ENCODE results near the gene SPEF1.
"Not testable (repeated sequence)": the region's sequence is repeated elsewhere in the genome, so short reads cannot be mapped to it uniquely, and the experiment has no call there.

The SPEF1 gene

DNA sequence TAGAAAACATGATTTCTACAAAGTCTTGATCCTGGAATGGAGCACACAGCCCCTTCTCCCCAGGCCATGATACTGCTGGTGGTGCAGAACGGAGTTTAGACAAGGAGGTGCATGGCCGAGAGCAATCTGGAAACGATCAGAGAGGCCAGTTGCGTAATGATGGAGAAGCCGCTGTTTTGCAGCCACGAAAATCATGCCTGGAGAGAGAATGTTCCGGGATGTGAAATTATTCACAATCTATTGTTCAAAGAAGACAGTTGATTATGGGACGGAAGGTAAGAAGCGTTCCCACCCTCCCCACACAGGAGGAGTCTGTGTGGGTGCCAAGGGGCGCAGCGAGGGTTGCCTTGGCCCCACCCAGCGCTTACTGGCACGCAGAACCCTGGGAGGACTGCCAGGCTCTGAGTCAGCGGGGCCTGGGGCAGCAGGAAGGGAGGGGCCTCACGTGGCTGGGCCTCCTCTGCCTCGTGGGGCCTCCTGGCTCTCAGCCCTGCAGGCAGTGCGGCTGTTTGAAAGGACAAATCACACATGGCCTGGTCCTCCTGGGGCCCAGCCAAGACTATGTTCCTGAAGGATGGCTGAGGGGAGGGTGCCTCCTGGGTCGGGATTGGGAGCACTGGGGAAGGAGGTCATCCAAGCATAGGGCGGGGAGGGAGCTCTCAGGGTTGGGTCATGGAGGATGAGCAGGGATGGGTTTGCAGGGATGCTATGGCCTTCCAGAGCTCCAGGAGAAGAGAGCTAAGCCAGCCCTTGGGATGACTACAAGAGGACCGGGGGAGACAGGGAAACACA lies 30.4 kb upstream of the SPEF1 start:
- DNase-seq (ENCODE audit: low spot score) = peak; percentile 91

DNA sequence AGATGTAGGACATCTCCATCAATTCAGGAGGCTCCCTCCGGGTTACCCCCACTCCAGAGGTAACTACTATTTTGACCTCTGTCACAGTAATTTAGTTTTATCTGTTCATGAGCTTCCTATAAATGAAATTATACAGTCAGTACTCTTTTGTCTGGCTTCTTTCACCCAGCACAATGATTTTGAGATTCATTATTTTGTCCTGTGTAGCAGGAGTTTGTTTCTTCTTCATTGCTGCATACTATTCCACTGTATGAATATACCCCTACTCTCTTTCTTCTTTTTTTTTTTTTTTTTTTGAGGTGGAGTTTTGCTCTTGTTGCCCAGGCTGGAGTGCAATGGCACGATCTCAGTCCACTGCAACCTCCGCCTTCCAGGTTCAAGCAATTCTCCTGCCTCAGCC lies 27.3 kb upstream of the SPEF1 start:
- no peak for DNase-seq (ENCODE audit: low spot score)

DNA sequence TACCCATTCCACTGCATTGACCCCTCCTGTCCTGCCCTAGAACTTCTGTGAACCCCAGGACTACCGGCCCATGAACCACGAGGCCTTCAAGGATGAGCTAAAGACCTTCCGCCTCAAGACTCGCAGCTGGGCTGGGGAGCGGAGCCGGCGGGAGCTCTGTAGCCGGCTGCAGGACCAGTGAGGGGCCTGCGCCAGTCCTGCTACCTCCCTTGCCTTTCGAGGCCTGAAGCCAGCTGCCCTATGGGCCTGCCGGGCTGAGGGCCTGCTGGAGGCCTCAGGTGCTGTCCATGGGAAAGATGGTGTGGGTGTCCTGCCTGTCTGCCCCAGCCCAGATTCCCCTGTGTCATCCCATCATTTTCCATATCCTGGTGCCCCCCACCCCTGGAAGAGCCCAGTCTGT lies 23.5 kb upstream of the SPEF1 start:
- DNase-seq (ENCODE audit: low spot score) = no peak

DNA sequence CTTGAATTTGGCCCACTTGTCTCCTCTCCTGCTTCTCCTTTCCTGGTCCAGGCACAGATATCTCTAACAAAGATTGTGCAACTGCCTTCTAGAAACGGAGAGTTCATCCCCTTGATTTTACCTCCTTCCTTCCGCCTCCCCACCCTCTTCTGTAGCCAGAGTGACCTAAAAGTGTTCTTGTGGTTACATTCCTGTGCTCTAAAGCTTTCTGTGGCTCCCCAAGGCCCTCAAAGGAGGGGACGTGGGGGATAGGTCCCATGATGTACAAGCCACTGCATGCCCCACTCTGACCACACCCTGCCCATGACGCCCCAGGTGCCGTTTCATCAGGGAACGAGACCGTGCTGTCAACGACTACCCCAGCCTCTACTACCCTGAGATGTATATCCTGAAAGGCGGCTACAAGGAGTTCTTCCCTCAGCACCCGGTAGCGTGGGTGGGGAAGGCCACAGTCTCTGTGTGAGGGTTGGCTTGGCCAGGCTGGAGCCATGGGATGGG lies 23.1 kb upstream of the SPEF1 start:
- DNase-seq (ENCODE audit: low spot score) = no peak

DNA sequence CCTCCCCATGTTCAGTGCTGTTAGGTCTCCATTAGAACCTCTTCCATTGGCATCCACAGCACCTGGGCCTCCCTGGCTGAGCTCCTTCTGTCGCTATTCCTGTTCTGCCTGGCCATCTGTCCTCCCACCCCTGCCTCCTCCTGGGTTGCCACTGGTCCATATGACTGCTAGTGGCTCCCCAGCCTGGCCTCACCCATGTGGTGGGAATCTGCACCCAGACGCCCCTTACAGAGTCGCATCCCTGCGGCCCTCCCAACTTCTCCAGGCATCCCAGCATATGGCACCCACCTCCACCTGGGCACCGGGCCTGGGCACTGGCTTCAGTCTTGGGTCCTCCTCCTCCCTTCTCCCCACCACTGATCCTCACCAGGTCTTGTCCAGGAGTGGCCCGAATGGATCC lies 22.6 kb upstream of the SPEF1 start:
- no peak for DNase-seq (ENCODE audit: low spot score)

DNA sequence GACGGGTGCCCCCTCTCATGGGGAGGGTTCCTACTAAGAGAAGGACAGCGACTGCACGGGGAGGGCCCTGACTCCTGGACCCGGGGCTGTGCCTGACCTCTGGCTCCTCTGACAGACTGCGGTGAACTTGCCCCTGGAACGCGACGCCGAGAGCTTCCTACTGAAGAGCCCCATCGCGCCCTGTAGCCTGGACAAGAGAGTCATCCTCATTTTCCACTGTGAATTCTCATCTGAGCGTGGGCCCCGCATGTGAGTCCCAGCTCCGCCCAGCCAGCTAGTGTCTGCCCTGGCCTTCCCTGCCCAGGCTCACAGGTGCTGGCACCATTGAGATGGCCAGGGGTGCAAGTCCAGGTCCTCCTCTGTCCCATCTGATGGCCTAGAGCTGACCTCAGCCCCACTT lies 22.0 kb upstream of the SPEF1 start:
- DNase-seq (ENCODE audit: low spot score) = no peak

DNA sequence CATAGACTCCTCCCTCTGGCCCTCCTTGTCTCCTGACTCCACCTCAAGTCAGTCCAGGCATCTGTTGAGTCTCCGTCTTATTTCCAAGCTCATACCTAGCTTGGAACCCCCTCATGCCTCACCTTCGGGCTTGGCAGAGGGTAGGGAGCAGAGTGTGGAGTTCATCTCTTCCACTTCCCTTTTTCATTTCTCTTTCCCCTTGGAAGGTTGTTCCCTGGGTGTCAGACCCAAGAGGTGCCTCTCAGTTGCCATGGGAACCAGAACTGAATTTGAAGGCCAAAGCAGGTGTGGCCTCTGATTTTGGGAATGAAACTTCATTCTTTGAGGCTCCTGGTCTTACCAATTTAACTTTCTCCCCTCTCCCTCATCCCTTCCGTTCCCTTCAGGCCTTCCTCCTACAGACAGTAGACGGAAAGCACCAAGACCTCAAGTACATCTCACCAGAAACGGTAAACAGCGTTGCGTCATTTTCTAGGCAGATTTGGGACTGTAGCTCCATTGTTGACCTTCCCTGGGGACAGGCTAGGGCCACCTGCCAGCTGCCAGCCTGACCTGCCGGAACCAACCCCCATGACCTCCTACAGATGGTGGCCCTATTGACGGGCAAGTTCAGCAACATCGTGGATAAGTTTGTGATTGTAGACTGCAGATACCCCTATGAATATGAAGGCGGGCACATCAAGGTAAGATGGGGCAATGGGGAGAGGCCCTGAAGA lies 21.4 kb upstream of the SPEF1 start:
- DNase-seq (ENCODE audit: low spot score) = no peak

DNA sequence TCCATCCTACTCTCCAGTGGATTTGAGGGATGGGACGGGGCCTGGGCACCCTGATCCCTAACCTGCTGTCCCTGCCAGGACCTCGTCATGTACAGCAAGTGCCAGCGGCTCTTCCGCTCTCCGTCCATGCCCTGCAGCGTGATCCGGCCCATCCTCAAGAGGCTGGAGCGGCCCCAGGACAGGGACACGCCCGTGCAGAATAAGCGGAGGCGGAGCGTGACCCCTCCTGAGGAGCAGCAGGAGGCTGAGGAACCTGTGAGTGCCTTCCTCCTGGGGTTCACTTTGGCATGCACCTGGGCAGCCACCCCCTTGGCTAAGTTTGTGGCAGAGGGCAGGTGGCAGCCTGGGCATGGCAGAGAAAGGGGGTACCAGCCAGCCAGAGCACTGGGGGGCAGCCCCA lies 20.6 kb upstream of the SPEF1 start:
- no peak for DNase-seq (ENCODE audit: low spot score)

DNA sequence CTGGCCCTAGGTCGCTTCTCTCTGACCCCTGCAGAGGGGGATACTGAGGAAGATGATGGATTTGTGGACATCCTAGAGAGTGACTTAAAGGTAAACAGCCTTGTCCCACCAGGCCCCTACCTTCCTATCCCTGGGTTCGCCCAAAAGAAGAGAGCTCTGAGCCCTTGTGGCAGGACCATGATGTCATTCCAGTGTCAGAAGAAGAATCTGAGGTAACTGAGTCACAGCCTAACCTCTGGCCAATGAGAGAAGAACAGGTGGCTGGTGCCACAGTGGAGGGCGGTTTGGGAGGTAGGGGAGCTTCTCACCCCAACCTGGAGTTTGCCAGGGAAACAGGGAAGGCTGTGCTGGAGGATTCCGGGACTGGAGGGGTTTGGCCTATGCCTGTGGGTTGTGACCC lies 20.1 kb upstream of the SPEF1 start:
- DNase-seq (ENCODE audit: low spot score) = no peak

DNA sequence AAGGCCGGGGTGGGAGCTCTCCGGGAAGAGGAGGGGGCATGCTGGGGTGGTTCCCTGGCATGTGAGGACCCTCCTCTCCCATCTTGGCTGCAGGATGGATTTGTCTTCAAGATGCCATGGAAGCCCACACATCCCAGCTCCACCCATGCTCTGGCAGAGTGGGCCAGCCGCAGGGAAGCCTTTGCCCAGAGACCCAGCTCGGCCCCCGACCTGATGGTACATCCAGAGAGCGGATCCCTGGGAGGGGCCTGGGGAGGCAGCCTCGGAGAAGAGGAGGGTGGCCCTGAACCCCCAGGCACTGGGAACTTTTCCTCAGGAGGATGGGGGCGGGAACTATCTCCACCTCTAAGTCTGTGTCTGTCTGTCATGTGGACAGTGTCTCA lies 19.6 kb upstream of the SPEF1 start:
- DNase-seq (ENCODE audit: low spot score) = no peak

DNA sequence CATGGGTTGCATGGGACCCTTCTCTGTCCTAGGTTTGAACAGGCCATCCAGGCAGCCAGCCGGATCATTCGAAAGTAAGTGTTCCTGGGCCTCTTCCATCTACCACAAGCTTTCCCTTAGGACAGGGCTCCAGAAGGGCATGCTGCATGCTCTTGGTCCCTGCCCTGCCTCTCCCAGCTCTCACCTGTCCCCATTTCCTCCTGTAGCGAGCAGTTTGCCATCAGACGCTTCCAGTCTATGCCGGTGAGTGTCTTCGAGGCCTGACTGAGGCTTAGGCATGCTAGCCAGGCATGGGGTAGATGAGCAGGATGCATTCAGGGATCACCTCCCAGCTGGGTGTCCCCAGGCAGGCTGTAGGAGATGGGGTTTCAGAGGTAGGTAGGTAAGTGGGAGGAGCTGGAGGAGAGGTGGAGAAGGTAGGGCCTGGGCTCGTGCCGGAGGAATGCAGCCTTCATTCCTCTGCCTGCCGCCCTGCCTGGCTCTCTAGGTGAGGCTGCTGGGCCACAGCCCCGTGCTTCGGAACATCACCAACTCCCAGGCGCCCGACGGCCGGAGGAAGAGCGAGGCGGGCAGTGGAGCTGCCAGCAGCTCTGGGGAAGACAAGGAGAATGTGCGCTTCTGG lies 19.1 kb upstream of the SPEF1 start:
- no peak for DNase-seq (ENCODE audit: low spot score)

DNA sequence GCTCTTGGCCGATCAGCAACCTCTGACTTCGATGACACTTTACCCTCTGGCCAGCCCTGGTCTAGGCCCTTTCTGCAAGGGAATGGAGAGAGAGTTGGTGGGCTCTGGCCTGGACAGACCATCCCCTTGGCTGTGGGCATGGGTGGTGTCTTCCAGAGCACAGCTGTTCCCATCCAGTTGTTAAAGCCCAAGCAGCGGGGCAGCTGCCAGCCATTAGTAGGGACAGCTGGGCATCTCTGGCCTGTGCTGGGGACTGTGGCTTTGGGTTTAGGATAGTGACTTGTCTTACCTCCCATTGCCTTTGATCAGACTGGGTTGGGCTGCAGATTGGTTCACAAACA lies 17.6 kb upstream of the SPEF1 start:
- DNase-seq (ENCODE audit: low spot score) = no peak

DNA sequence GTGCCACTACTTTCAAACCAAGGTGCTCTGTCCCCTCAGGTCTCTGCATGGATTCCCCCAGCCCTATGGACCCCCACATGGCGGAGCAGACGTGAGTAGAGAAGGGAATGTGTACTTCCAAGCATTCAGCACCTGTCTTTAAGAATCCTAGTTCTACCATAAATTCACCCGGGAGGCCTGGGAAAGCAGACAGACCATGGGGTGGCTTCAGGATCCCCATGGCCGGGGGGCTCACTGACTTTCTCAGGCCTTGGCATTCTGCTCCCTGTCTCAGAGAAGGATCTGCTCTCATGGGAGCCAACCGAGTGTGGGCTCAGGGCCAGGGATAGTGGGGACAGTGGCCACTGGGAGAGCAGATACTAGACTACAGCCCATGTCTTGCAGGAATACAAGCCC lies 17.1 kb upstream of the SPEF1 start:
- DNase-seq (ENCODE audit: low spot score) = no peak

DNA sequence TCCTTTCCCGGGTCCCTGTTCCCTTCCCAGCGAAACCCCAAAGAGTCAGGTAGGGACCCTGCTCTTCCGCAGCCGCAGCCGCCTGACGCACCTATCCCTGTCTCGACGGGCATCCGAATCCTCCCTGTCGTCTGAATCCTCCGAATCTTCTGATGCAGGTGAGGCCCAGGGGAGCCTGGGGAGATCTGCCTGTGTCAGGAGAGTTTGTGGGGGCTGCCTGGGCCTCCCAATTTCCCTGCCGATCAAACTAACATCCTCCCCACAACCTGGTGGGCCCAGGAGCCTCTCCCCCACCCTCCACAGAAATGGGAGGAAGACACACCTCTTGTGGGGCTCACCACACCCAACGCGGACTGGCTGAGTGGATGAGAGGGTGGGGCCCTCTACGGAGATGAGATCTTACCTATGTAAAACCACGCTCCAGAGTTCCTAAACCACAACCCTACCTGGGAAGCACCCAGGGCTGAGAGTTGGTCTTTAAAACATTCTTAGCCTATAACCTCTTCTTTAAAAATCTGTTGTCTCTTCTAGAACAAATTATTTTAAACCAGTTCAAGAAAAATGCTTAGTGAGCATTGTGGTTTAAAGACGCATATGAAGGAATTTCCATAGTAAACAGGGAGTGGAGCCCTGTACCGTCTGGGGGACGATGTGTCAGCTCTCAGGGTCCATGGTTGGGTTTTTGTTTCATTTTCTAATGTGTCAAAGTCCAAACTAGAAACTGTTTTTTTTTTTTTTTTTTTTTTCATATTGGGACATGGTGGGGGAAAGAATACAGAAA lies 16.5 kb upstream of the SPEF1 start:
- DNase-seq (ENCODE audit: low spot score) = no peak

DNA sequence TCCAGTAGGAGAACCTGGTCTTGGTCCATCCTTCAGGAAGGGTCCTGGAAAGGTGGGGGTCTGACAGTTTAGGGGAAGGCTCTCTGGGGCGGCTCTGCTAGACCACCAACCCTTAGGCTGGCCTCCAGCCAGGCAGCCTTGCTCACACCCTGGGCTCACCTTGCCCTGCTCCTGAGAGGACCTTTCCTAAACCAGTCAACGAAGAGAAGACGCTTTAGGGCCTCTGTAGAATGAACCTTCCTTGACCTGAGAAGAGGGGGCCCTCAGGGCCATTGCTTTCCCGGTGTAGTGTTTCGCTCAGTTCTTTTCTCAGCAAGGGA lies 15.9 kb upstream of the SPEF1 start:
- DNase-seq (ENCODE audit: low spot score) = no peak

DNA sequence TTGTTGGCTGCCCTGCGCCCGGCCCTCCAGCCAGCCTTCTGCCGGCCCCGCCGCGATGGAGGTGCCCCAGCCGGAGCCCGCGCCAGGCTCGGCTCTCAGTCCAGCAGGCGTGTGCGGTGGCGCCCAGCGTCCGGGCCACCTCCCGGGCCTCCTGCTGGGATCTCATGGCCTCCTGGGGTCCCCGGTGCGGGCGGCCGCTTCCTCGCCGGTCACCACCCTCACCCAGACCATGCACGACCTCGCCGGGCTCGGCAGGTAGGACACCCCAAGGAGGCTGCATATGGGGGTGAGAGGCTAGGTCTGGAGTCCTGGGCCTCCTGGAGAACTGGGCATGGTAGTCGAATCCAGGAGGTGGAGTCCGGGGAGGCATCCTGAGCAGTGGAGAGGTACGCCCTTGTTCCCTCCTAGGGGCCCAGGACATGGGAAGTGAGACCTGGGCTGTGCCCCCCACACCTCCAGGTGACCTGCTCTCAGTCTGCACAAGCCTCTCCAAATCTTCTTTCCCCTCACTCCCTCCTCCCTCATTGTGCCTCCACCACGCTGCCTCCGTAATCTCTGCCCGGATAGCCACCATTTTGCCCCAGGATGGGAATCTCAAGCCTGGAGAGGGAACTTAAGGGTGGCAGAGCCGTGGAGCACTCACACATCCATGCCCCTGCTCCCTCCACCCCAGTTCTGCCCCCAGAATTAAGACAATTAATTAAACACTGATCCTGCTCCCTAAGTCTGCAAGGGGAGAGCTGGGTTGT lies 15.4 kb upstream of the SPEF1 start:
- no peak for DNase-seq (ENCODE audit: low spot score)

DNA sequence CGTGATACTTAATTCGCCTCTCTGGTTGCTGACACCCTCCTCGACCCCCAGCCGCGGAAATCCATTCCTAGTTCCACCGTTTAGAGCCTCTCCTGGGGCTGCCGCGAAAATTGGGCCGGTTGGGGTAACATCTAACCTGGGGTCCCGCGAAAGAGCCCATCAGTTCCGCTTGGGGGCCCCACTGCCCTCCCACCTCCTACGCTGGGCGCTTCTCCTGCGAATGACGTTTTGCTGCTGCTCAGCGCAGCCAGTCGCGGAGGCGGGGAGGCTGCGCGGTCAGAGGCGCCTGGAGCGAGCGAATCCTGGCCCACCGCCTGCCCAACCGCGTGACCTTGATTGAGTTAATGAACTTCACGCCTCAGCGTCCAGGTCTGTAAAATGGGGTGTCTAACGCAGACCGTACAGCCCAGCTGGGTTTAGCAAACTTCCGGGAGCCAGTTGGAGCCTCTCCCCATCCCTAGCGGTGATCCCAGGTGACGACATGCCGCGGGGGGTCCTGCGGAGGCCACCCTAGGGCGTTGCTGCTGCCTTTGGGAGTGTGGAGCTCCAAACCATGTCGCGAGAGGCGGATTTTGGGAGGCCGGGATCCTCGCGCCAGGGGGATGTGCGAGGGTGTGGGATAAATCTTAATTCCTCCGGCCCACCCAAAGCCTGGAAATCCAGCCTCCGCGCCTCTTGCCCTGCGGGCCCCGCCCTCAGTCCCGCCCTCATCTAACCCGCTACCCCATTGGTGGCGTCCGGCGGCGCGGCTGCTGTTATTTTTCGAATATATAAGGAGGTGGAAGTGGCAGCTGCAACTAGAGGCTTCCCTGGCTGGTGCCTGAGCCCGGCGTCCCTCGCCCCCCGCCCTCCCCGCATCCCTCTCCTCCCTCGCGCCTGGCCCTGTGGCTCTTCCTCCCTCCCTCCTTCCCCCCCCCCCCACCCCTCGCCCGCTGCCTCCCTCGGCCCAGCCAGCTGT lies 14.5 kb upstream of the SPEF1 start, which contains the start of gene CDC25B:
TSS of gene CDC25B (plus strand) at position 800 of the 958 bp plus-strand sequence. CDS start 222 bp downstream, outside the sequence.
- peak; percentile 96 for DNase-seq (ENCODE audit: low spot score)

DNA sequence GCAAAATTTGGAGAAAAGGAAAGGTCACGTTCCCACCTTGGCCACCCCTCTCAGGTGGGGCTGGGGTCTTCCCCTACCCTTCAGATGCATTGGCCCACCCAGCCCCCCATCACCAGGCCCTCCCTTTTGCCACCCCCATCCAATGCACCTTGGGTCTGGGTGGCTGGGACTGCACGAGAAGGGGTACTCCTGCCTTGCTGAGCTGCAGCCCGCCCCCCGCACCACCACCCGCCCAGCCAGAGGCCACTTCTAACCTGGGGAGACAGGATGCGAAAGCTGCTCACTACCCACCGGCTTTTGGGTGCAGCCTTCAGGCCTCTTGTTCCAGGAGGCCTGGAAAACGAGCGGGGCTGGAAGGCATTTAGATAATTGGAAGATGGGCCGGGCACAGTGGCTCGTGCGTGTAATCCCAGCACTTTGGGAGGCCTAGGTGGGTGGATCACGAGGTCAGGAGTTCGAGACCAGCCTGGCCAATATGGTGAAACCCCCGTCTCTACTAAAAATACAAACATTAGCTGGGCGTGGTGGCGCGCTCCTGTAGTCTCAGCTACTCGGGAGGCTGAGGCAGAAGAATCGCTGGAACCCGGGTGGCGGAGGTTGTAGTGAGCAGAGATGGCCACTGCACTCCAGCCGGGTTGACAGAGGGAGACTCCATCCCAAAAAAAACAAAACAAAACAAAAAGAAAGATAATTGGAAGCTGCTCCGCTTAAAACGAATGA lies 13.6 kb upstream of the SPEF1 start:
- no peak for DNase-seq (ENCODE audit: low spot score)

DNA sequence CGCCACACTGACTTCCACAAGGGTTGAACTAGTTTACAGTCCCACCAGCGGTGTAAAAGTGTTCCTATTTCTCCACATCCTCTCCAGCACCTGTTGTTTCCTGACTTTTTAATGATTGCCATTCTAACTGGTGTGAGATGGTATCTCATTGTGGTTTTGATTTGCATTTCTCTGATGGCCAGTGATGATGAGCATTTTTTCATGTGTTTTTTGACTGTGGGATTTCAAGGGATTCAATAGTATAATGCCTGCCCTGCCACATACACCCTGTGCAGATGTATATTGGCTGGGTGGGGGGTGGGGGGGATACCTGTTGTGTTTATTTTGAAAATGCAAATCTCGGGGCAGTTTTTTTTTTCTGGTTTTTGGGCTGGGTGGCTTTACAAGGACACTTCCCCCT lies 12.9 kb upstream of the SPEF1 start:
- DNase-seq (ENCODE audit: low spot score) = not testable (repeated sequence)

All from SK-N-DZ (cell line).